Bone marrow (tissue), 2 donors: Measurements from ENCODE around the gene ZC3H12C.

Experiments used
- DNase-seq, 2 donors: peaks; one replicate each; lab custom pipeline; 2025; lab: John Stamatoyannopoulos, UW

The ZC3H12C gene

GRCh38 chr11:110098645-110099044 is 5.5 kb downstream of the ZC3H12C start:
- peak in 1 of 2 donors; percentile 63 for DNase-seq

DNA sequence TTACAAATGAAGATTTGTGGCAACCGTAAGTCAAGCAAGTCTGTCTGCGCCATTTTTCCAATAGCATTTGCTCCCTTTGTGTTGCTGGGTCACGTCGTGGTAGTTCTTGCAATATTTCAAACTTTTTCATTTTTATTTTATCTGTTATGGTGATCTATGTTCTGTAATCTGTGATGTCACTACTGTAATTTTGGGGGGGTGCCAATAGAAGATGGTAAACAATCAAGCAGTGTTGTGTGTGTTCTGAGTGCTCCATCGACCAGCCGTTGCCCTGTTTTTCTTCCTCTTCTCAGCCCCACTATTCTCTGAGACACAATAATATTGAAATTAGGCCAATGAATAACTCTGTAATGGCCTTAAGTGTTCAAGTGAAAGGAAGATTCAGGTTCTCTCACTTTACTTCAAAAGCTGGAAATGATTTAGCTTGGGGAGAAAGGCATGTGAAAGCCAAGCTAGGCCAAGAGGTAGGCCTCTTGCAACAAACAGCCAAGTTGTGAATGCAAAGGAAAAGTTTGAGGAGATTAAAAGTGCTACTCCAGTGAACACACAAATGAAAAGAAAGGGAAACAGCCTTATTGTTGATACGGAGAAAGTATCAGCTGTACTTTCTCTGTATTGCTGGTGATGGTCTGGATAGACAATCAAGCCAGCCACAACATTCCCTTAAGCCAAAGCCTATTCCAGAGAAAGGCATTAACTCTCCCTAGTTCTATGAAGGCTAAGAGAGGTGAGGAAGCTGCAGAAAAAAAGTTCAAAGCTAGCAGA is 7.5 kb downstream of the ZC3H12C start:
- no peak for DNase-seq

- DNase-seq: no peak
These were observed 13.6 kb downstream of the ZC3H12C start for GRCh38 chr11:110106713-110107274.

- no peak for DNase-seq
These were observed 17.7 kb downstream of the ZC3H12C start for GRCh38 chr11:110110854-110111253.

DNA sequence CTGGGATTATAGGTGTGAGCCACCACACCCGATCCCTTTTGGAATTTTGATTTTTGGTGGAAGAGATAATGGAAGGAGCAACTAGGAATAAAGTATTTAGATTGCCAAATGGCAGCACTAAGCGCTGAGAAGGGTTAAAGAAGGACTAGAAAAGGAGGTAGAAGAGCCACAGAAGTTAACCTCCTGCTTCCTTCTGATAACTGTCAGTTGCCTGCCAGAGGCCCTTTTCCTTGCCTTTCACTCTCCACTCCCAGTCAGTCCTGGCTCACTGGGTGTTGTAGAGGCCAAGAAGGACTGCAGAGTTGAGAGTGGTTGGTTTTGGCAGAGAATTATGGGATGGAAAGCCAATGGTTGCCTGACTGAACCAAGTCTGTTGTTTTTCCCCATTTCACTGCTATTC is 19.3 kb downstream of the ZC3H12C start:
- no peak for DNase-seq

- peak in 1 of 2 donors; percentile 56 for DNase-seq
These were observed 20.3 kb downstream of the ZC3H12C start for GRCh38 chr11:110113505-110113904.

GRCh38 chr11:110113973-110114372 is 20.8 kb downstream of the ZC3H12C start:
- no peak for DNase-seq

DNA sequence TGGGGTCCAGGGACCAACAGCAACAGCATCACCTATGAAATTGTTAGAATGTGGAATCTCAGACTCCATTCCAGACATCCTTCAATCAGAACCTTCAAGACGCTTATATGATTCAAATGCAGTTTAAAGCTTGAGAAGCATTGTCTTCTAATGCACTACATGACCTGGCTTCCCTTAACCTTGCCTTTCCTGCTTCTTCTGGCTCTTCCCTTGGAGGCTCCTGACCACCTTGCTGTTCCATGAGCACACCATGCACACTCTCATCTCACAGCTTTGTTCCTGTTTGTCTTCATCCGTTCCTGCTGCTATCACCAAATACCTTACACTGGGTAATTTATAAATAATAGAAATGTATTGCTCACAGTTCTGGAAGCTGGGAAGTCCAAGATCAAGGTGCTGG is 26.1 kb downstream of the ZC3H12C start:
- no peak for DNase-seq

DNA sequence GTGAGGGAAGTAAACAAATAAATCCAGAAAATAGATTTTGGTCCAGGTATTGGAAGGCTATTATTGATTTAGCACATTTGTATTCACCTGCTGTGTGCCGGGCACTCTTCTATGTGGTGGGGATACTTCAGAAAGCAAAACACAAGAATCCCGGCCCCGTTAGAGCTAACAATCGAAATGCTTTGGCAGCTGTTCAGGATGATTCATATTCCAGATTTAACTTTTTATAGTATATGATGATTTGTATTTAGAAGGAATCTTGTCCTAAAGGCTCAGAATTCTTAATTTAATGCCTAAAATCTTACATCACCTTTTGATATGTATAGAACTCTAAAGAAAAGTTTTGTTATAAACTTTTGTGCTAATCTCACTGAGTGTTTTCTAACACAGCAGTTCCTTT is 28.0 kb downstream of the ZC3H12C start:
- no peak for DNase-seq

DNA sequence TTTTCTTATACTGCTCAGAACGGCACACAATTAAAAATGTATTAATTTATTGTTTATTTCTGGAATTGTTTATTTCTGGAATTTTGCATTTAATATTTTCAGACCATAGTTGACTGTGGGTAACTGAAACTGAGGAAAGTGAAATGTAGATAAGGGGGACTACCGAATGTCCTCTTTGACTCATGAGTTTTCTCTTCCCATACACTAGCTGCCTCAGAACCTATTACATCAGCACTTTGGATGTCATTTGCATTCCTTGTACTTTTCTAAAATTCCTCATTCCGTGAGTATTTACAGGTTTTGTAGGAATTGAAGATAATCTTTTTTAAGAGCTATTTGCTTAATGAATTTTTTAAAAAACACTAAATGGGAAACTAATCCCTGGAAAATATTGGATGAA is 29.8 kb downstream of the ZC3H12C start:
- DNase-seq: no peak

DNA sequence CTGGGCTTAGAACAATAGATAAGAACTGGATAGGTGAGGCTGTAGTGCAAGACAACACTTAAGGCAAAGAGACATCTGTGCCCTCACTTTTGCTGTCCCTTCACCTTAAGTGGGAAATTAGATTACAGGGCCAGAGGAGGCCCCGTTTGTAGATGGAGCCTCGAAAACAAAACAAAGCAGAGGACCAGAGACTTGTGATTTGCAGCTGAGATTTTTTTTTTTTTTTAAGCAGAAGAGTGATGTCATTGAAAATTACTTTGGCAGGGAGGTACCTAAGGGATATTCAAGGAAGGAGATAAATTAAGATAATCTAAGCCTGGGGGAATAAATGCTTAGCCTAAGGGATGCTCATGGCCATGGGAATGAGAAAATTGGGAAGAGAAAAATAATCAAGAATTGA is 31.4 kb downstream of the ZC3H12C start:
- no peak for DNase-seq

DNA sequence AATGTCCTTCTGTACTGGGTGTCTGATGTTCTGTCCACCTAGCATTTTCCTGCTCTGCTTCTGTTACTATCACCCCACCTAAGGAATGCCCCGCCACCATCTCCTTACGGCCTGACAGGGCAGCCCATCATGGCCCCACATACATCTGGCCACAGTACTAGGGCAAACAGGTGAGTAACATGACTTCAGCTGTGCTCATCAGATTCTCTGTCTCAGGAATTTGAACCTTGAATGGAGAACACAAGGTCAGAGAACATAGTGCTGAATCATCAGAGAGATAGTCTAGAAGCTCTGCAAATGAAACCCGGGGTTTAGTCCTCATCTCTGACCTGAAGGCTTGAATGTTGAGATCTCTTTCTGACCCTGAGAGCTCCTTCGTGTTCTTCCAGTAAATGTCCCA is 32.4 kb downstream of the ZC3H12C start:
- DNase-seq: no peak

GRCh38 chr11:110126936-110127335 is 33.7 kb downstream of the ZC3H12C start:
- DNase-seq: no peak

- DNase-seq: no peak
These were observed 35.0 kb downstream of the ZC3H12C start for GRCh38 chr11:110128161-110128560.

DNA sequence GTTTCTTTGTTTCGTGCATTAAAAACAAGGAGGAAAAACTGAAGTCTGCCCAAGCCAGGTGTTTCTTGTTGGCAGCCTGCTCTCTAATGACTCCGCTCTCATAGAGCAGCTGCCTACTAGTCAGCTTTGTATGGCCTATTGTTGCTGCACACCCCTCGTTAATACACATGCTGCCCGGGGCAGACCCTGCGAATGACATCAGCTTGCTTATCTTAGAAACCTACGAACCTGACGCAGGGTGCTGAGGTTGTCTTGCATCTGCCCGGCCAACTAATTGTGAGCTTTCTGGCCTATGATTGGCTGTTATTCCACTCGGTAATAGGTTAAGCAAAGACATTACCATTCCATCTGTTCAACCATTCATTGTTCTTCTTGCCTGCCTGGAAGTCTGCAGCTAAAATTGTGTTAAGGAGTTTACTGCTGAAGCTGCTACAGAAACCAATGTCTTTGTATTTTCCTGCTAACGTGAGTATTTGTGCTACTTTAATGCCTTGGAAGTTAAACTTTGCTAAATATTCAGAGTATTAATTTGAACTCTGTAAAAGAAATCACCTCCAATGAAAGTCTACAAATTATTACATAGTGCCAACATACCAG is 37.5 kb downstream of the ZC3H12C start:
- DNase-seq: no peak

DNA sequence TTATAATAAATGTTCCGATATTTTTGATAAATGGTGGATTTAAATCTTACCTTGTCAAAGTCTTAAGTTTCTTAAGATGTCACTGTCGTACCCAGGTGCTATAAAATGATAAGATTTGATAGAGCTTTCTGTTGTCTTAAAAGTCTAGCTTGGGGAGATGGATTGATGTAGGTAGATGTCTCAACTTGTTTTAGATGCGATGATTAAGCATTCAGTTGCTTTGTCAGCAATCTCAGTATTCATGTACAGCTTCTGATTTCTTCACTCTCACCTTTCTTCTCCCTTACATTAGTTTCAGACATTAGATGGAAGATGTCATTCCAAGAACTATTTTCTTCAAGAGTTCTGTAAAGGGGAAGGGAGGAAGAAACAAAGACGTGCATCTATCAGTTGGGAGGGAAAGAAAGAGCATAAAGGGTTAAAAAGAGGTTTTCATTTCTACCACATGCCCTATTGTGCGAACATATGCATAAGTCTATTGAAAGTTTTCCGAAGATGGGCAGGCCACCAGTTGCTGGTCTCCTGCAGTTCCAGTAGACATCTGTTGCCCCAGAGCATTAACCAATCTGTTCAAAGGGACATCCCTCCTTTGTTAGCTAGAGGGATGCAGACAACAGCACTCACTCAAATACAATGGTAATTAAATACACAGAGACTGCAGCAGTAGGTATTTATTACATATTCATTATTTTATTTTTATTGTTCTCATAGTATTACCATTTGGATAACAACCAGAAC is 38.4 kb downstream of the ZC3H12C start:
- no peak for DNase-seq

DNA sequence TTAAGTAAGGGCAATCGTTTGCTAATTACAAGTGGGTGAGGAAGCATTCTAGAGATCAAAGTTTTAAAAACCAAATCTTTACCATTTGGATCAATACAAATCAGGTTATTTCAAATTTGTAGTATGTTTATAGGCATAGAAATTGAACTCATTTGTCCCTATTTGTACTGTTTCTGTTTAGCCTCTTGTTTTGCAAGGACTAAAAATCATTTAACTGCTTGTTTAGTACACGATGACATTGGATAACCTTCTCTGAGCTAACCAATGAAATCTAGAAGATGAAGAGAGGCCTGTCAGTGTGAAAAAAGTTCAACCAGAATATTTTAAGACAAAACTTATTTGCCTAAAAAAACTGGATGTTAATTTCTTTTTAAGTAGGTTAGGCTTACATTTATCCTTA is 40.0 kb downstream of the ZC3H12C start:
- DNase-seq: no peak

GRCh38 chr11:110134110-110134509 is 40.9 kb downstream of the ZC3H12C start:
- DNase-seq: no peak

GRCh38 chr11:110141812-110142211 is 48.6 kb downstream of the ZC3H12C start:
- DNase-seq: no peak

- no peak for DNase-seq
These were observed 54.9 kb downstream of the ZC3H12C start for GRCh38 chr11:110147962-110148709.

DNA sequence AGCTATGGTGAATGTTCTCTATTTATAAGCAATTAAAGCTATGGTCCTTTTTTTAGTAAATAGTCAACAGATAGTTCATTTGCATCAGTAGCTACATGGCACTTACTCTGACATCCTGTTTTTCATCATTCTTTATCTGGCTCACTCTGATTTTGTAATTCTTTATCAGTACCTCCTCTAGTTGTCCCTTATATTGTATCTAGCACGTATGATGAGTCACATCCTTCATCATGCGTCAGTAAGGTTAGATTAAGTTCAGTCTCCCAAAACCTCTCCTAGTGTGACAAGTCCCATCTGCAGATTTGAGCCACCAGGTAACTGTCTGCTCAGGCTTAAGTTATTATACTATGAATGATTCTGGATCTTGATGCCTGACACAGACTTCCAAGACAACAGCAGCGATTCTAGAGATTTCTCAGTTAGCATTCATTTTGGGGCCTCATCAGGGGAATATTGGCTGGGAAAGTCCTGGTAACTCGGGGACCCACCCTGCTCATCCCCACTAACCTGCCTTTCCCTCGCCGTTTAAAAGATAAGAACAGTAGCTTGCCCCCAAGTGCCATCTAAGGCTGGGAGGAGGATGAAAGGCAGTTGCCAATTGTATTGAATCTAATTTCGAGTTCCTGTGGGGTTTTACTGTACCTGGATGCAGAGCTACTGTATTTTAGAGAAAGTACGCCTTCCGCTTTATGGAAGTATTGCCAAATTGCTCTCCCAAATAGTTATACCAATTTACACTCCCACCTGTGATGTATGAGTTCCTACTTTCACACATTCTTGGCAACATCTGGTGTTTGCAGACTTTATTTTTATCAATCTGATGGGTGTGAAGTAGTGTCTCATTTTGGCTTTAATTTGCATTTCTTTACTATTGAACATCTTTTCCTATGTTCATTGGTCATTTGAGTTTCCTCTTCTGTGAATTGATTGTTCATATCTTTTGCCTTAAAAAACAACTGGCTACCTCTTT is 55.9 kb downstream of the ZC3H12C start:
- DNase-seq: peak in 1 of 2 donors; percentile 42
